Thyroid gland (tissue), 4 donors: Measurements from ENCODE around the gene BRD4. TPM values are rescaled to one million over a fixed set of nuclear protein-coding genes. Genes with fewer than 3 reads are reported as not detected.

ENCODE experiments used
- DNase-seq, 2 donors: peaks; one replicate each; pipeline ENCODE4 v3.0.0-alpha.2; 2019
- H3K27ac ChIP-seq, 3 donors: fragments of 200-600 bp; sonication (generic); 1 replicate in 2 of 3; 2 replicates in 1 of 3; pipeline ENCODE4 v1.5.1; 2016 to 2019; ENCODE audit warnings: mild to moderate bottlenecking in 1 of 3, moderate library complexity in 1 of 3
- H3K27me3 ChIP-seq: fragments of 200-600 bp; sonication (generic); one replicate; pipeline ENCODE4 v1.5.1; 2019
- H3K36me3 ChIP-seq, 2 donors: fragments of 200-600 bp; sonication (generic); one replicate each; pipeline ENCODE4 v1.5.1; 2016 to 2019
- H3K4me1 ChIP-seq, 2 donors: fragments of 200-600 bp; sonication (generic); one replicate each; pipeline ENCODE4 v1.5.1; 2017 to 2019
- H3K4me3 ChIP-seq, 3 donors: fragments of 200-600 bp; sonication (generic); replicated peaks in 1 of 3; 1 replicate in 2 of 3; 2 replicates in 1 of 3; pipeline ENCODE4 v1.5.1; 2016; ENCODE audit warnings: mild to moderate bottlenecking in 1 of 3
- H3K9me3 ChIP-seq: fragments of 200-600 bp; sonication (generic); one replicate; pipeline ENCODE4 v1.5.1; 2017
- CTCF ChIP-seq, 6 experiments: fragments of 200-600 bp in 3 of 6; fragments of 450-650 bp in 3 of 6; sonication (generic) in 3 of 6; IDR thresholded peaks; one replicate each; pipeline ENCODE4 v1.5.1; 2016 to 2019; ENCODE audit warnings: antibody characterized with exemption in 6 of 6, mild to moderate bottlenecking in 2 of 6, inconsistent platforms in 1 of 6, moderate library complexity in 1 of 6
- POLR2A ChIP-seq, 2 donors: fragments of 450-650 bp; IDR thresholded peaks; one replicate each; pipeline ENCODE4 v1.6.1; 2017; ENCODE audit warnings: antibody characterized with exemption in 2 of 2, mild to moderate bottlenecking in 2 of 2, moderate library complexity in 1 of 2
- WGBS, 2 donors: methylation state at CpG; one replicate each; pipeline ENCODE4 v1.1.5; 2017; 5-methylcytosine and 5-hydroxymethylcytosine counted together
- intact Hi-C: fragments of 100-400 bp; cut with DNase I; formaldehyde crosslinking; loops from one replicate; pipeline ENCODE4 v1.15.1; 2023
- total RNA-seq, 4 donors: library from RNA; depleted of rRNA; stranded (reverse); fragments of >200 nt; gene quantifications; one replicate each; pipeline ENCODE4 v1.2.3, GENCODE V29; 2016

The BRD4 gene
- 10 to 100 TPM; 20.8 to 78.1 (median 32.4) TPM for total RNA-seq

DNA sequence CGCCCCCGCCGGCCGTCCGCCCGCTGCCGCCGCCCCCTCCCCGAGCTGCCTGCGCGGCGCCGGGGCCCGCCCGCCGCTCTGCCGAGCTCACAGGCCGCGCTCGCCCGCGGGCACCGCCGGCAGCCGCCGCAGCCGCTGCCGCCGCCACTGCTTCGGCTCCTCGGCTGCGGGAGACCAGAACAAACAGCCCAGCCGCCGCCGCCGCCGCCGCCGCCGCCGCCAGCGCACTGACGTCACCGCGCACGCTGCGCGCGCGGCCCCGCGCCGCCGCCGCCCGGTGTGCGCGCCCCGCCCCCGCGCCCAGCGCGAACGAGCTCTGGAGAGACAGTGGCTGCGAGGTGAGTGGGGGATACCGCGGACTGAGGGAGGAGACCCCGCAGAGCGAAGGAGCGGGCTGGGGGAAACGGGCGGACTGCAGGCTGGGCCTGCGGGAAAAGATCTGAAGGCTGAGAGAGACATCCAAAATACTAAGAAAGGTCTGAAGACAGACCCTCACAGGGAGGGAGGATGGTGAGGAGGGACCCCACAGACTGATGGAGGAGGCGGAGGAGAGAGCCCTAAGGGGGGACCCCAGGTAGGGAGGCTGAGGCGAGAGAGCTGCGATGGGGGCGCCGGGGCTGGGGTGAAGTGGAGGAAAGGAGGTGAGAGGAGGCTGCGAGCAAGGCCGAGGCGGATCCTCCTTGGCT, at the start of gene BRD4:
Gene BRD4, minus strand, starts transcription at position 229 of the 686 bp plus-strand sequence. CDS start 59,440 bp downstream, outside the sequence.
- no peaks in the 10 kb centered on the region for H3K27me3 ChIP-seq
- peak within 1 kb of the TSS; percentile 90 to 95 (median 93) for H3K4me3 ChIP-seq
- H3K27ac ChIP-seq: peak within 1 kb of the TSS; percentile 47 to 89 (median 89)
- intact Hi-C loops: loop anchor here (5.0 kb wide), 1 partner anchor 65 kb away; no protein-coding TSS in a partner anchor
- peak; percentile 70 to 73 for DNase-seq
- H3K9me3 ChIP-seq: no peaks in the 10 kb centered on the region
- peaks cover 37 to 41% of the 10 kb centered on the region in 2 donors for H3K4me1 ChIP-seq
- no peaks in the 10 kb centered on the region for H3K36me3 ChIP-seq
- 9% methylated on average over 21 to 23 of the region's 81 CpGs for WGBS, 2 donors
- TF ChIP-seq CTCF (IDR thresholded peaks at IDR 0.05) (no peak), POLR2A (IDR thresholded peaks at IDR 0.05) (peak; percentile 65 to 77)

DNA sequence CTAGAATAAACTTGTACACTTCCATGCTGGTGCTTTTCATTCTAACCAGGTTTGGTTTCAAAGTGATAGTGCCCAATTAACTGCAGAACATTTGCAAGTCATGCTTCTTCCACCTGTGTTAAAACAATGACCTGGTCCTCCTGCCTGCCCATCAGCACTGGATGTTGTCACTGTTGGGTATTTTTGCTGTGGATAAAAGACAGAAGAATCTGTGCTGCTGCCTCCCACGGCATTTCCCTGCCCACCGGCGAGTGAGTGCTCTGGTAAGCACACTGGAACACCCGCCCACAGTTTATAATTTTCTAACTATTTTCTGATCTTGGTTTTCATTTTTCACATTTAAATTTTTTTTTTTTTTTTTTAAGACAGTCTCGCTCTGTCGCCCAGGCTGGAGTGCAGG, 49.5 kb upstream of the BRD4 start:
- no peaks in the 10 kb centered on the region for H3K36me3 ChIP-seq
- intact Hi-C loops: loop anchor here (5.0 kb wide), 1 partner anchor 35 kb away; the partner anchor contains the start of gene AKAP8L
- 93 to 95% methylated on average over 6 of the region's 6 CpGs for WGBS, 2 donors
- DNase-seq: no peak
- peaks cover 19 to 25% of the 10 kb centered on the region in 2 donors for H3K4me1 ChIP-seq
- no peaks in the 10 kb centered on the region for H3K9me3 ChIP-seq
- no peak overlapping the region for H3K27ac ChIP-seq
- no peaks in the 10 kb centered on the region for H3K27me3 ChIP-seq
- TF ChIP-seq POLR2A (IDR thresholded peaks at IDR 0.05): no peak
- TF ChIP-seq CTCF (IDR thresholded peaks at IDR 0.05): no peak
- H3K4me3 ChIP-seq: no peak overlapping the region

DNA sequence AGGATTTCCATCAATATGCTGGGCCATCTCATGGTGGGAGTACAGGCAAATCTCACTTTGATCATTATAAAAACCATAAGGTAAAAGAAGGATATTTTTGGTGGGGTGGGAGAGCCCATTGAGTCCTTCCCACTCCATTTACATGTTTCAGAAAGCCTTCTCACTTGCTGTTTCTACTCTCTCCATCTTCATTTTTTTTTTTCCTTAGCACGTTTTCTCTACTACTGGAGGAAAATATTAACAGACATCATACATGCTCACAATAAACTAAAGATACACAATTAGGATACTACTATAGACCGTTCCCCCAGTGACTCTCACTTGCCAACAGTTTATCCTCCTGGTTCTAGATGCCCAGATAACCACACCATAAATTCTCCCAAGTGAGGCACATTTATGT, 49.1 kb upstream of the BRD4 start:
- Histone ChIP-seq H3K4me1 (peaks cover 21 to 29% of the 10 kb centered on the region in 2 donors), H3K36me3 (no peaks in the 10 kb centered on the region), H3K4me3 (no peak overlapping the region), H3K27me3 (no peaks in the 10 kb centered on the region), H3K27ac (no peak overlapping the region), H3K9me3 (no peaks in the 10 kb centered on the region)
- TF ChIP-seq POLR2A (IDR thresholded peaks at IDR 0.05): no peak
- TF ChIP-seq CTCF (IDR thresholded peaks at IDR 0.05): no peak
- intact Hi-C loops: loop anchor here (5.0 kb wide), 1 partner anchor 36 kb away; the partner anchor contains the start of gene AKAP8L
- 88 to 92% methylated on average over 2 of the region's 2 CpGs for WGBS, 2 donors
- DNase-seq: no peak

DNA sequence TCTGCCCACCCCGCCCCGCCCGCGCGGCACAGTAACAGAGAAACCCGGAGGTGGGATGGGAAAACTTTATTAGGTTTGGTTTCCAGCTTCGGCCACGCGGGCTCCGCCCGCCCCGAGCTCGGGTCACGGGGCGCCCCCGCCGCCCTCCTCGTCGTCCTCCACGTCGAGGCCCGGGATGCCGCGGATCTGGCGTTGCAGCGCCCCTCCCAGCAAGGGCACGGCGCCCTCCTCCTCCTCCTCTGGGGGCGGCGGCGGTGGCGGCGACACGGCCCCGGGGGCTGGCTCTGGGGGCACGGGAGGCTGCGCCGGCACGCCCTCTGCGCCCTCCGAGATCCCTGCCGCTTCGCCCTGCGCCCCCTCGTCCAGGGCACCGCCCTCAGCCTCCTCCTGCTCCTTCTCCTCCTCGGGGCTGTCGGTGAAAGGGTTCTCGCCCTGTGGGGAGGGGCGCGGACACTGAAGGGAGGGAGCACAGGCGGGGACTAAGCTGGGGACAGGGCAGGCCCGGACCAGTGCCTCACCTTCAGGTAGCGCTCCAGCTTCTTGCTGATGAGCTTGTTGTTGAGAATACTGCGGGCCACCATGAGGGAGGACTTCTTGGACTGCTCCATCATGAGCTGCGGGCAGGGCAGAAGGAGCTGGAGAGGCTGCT, 47.8 kb upstream of the BRD4 start:
- Histone ChIP-seq H3K36me3 (no peaks in the 10 kb centered on the region), H3K27ac (peak overlapping the region; percentile 50 to 97 (median 51)), H3K27me3 (no peaks in the 10 kb centered on the region), H3K4me1 (peaks cover 21 to 38% of the 10 kb centered on the region in 2 donors), H3K4me3 (peak overlapping the region; percentile 34 to 88 (median 59)), H3K9me3 (no peaks in the 10 kb centered on the region)
- TF ChIP-seq CTCF (IDR thresholded peaks at IDR 0.05): no peak
- TF ChIP-seq POLR2A (IDR thresholded peaks at IDR 0.05): no peak
- intact Hi-C loops: loop anchor here (5.0 to 10.0 kb wide), 3 partner anchors 37 to 175 kb away; partner anchors contain the start of gene AKAP8L
- DNase-seq: peak; percentile 53 to 58
- WGBS, 2 donors: 4 to 75% methylated on average over 2 to 18 of the region's 56 CpGs
